DND-41 (cell line): ENCODE data around the gene MMD.

Experiments
- CTCF ChIP-seq: IDR thresholded peaks from 2 replicates; pipeline ENCODE4 v1.5.1; 2012; ENCODE audit warnings: borderline replicate concordance, low read length, moderate library complexity, mild to moderate bottlenecking; ENCODE audit not compliant: poor library complexity, severe bottlenecking; ENCODE audit errors: extremely low read depth
- EZH2 ChIP-seq: IDR thresholded peaks from 3 replicates; pipeline ENCODE4 v1.6.1; 2012; ENCODE audit warnings: borderline replicate concordance, low read depth, mild to moderate bottlenecking, moderate library complexity, low read length, inconsistent platforms; ENCODE audit not compliant: severe bottlenecking

- TF ChIP-seq CTCF (no peak), EZH2 (no peak)
Observed at GRCh38 chr17:55354941-55355340, 66.7 kb downstream of the MMD start.
